ENCODE measurements around the gene FOXD4L3.
"Not testable (repeated sequence)": the region's sequence is repeated elsewhere in the genome, so short reads cannot be mapped to it uniquely, and the experiment has no call there.

The FOXD4L3 gene

GRCh38 chr9:68302567-68302966, at the start of gene FOXD4L3:
Gene FOXD4L3, plus strand, starts transcription at chr9:68302867. Its CDS starts 85 bp downstream, at chr9:68302952.
- DNase-seq, result not testable (repeated sequence)

DNA sequence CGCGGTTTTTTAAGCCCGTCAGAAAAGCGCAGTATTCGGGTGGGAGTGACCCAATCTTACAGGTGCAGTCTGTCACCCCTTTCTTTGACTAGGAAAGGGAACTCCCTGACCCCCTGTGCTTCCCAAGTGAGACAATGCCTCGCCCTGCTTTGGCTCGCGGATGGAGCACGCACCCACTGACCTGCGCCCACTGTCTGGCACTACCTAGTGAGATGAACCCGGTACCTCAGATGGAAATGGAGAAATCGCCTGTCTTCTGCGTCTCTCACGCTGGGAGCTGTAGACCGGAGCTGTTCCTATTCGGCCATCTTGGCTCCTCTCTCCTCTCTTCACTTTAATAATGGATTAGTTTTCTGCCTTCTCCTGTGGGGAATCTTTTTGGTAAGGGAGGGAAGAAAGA, 21.6 kb upstream of the FOXD4L3 start:
- not testable (repeated sequence) for DNase-seq

- not testable (repeated sequence) for DNase-seq
These were observed 1.1 kb downstream of the FOXD4L3 start for GRCh38 chr9:68303771-68304170.

DNA sequence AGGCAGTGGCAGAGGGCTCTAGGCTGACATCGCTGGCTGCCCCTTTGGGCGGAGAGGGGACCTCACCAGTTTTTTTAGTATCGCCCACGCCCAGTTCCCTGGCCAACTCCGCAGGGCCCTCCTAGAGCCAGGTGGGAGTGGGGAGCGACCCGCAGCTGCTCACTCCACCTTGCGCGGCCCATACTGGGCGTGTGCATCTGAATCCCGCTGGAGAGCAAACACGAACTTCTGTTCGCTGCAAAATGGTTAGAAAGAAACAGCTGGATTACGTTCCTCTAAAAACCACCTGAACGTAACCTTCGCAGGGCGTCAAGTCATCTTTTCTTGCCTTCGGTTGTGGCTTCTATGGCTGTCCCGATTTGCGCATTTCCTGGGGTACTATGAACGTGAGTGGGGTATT, 1.5 kb downstream of the FOXD4L3 start:
- not testable (repeated sequence) for DNase-seq

DNA sequence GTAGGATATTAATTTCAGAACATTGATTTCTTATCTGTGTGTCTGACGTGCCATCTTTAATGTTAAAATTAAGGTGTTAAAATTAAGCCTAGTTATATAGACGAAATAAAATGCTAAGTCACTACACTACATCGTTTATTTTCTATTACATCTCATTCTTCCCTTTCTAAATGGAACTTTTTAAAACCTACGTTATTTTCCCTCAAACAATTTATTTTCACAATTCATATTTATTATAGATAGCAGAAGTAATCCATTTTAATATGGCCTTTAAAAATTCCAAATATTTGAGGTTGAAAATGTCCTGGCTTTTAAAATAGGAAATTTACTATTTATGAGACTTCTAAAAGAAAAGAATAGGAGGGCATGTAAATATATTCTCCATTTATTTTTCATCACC, 2.1 kb downstream of the FOXD4L3 start:
- not testable (repeated sequence) for DNase-seq

DNA sequence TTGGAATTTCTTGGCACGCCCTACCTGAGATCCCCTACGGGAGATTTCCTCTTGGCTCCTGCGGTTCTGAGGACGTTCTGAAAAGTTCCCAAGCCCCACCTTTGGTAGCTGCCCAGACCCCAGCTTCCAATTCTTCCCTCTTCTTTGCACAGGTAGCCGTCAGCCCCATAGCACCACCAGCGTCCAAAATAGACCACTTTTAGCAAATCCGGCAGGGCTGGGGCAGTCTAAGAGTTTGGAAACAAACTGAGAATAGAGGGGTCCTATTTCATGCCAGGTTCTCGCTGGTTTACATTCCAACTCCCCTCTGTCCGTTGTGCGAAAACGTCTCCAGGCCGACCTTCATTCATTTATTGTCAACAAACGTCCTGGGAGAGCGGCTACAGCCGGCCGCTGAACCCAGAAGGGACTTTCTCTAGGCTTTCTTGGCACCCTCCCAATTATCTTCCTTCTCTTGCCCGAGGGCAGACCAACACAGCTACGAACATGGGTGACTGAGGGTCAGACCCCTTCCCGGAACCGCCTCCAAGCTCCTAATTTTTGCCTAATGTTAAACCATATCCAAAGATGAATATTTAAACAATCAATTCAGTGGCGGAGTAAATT, 3.1 kb downstream of the FOXD4L3 start:
- DNase-seq, result not testable (repeated sequence)

DNA sequence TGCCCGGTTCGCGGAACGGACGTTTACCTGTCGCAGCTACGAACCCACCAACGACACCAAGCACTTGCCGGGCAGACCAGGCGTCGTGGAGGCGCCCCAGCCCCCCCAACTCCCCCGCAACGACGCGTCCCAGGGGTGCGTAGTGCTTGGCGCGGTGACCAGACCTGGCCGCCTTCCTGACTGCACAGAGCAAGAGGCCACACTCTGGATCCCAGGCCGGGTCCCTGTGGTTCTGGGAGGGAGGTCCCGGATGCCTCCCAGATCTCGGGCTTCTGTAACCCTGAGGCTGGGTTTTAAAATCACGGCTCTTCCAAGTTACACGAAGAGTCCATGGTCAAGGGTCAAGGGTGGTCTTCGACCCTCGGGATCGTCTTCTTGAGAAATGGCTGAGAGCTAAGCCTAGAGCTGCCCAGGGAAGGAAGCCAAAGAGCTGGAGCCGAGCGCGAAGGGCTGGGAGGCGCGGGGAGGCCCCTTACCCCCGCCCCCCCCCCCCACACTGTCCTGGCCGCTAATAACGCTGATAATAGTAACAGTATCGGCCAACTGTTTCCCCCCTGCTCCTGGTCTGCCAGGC, 3.8 kb downstream of the FOXD4L3 start:
- not testable (repeated sequence) for DNase-seq

DNA sequence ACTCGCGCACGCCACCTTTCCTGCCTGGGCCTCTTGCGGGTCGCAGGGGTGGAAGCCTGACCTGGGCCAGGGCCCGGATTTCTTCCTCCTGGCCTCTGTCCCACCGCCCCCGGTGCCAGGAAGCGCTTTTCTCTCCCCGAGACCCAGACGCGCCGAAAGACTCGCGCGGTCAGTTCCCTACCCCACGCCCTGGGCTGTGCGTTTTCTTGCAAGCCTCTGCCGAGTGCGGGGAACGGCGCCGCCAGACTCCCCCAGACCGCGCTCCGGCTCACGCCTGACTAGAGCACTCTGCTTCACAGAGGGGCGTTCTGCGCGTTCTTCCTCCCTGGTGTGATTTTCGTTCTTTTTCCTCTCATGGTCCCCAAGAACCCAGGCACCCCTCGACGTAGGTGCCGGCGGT, 4.5 kb downstream of the FOXD4L3 start:
- DNase-seq, result not testable (repeated sequence)

DNA sequence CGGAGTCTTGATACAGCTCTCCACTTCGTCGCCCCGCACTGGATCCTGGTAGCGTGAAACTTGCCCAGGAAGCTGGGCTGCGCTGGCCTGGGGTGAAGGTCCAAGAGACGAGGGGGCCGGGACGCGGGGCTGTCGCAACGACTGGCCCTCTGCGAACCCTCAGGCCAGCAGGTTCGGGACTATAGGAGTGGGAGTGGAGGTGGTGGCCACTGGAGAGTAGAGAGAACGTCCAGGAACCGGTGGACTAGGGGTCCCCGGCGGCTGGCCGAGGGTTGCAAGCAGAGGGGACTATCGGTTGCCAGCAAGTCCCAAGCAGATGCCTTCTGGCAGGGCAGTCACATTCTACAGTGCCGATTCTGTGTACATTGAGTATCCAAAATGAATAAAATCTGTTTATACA, 5.0 kb downstream of the FOXD4L3 start:
- DNase-seq, result not testable (repeated sequence)

DNA sequence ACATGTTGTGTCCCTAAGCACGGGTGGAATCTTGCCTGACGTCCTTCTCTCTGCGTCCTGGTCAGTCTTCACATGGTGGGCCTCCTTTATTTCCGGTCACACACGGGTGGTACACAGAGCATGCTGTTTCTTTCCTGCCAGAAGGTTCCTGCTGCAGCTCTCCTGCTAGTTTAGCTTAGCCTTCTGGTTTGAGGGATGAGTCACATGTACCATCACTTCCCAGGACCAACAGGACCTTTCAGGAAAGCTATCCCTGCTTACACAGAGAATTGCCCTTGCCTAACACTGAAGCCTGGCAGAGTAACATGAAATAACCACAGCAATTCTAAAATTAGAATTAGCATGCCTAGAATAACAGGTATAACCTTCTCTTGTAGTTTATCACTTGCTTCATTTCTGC, 8.5 kb downstream of the FOXD4L3 start:
- not testable (repeated sequence) for DNase-seq

DNA sequence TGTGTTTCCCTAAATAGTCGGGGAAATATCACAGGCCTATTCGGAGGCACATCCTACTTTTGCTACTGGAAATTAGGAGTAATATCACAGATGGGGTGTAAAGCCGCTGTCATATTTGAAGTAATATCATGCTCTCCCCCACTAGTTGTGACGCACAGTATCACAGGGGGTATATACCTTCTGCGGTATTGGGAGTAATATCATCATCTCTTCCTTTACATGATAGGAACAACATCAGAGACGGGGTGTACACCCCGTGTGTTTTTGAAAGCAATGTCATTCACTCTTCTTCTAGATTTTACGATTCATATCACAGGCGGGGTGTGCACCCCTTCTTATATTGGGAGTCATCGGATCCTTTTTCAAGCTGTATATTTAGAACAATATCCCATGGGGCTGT, 15.5 kb downstream of the FOXD4L3 start:
- not testable (repeated sequence) for DNase-seq

- not testable (repeated sequence) for DNase-seq
These were observed 21.1 kb downstream of the FOXD4L3 start for GRCh38 chr9:68323749-68324148.

DNA sequence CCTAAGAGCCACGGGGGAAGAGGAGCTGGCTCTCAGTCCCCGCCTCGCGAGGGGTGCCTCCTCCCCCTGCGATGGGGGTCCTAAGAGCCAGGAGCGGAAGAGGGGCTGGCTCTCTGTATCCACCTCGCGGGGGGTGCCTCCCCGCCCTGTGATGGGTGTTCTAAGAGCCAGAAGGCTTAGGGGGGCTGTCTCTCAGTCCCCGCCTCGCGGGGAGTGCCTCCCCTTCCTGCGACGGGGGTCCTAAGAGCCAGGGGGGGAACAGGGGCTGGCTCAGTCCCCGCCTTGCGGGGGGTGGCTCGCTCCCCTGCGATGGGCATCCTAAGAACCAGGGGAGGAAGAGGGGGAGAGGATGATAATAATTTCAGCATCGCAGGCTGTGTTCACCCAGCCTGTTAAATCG, 21.9 kb downstream of the FOXD4L3 start:
- not testable (repeated sequence) for DNase-seq

DNA sequence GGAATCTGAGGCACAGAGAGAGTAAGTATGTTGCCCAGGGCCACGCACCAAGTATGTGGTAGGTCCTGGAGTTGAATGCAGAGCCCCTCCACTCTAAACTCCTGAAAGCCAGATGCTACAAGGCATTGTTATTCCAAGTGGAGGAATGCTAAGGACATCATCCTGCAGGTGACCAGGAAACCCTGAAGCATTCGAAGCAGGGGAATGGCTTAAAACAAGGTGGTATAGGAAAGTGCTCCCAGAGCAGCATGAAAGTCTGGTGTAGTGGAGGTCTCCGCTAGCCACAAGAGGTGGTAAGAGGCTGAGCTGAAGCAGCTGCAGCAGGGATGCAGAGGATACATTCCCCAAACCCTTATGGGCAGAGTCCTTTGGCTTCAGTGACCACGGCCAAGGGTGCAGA, 26.4 kb downstream of the FOXD4L3 start:
- not testable (repeated sequence) for DNase-seq

GRCh38 chr9:68330531-68331173, 28.0 kb downstream of the FOXD4L3 start:
- DNase-seq, result not testable (repeated sequence)

DNA sequence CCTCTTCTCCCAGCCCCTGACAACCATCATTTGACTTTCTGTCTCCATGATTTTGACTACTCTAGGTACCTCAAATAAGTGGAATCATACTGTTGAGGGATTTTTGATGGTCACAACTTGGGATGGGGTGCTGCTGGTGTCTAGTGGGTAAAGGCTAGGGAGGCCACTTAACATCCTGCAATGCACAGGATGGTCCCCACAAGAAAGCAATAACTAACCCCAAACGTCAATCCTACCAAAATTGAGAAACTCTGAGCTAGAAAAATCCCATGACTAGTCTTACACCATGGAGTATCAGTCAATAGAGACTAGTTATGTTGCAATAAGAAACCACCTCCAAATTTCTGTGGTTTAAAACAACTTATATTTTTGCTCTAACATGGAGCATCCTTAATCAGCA, 29.5 kb downstream of the FOXD4L3 start:
- not testable (repeated sequence) for DNase-seq

GRCh38 chr9:68335935-68336334, 33.3 kb downstream of the FOXD4L3 start:
- not testable (repeated sequence) for DNase-seq

DNA sequence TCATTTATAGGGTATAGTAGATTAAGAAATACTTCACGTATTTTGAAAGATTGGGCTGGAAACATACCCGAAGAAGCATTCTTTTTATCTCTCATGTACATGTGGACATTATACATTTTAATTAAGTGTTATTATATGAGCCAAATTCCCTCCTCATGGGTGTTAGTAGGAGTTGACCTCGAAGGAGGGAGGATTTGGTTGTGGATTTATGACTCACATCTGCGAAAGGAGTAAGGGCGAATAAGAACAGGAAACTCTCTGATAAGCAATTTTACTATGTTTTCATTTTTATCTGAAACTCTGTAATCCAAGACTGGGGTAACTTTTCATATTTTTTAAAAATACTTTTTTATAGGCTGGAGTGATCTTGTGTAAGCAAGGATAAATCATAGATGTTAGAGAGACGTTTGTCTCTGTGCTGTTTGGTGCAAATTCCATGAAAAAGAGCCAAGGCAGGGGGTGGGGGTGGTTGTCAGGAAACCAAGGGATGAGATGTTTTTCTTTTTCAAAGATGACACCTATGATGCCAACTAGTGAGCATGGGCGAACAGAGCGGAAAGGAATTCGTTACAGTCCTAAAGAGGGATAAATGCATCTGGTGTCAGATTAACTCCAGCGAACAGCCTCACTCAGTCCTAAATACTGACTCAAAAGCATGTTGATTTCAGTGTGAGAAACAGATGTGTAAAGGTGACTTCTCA, 34.1 kb downstream of the FOXD4L3 start:
- DNase-seq, result not testable (repeated sequence)

DNA sequence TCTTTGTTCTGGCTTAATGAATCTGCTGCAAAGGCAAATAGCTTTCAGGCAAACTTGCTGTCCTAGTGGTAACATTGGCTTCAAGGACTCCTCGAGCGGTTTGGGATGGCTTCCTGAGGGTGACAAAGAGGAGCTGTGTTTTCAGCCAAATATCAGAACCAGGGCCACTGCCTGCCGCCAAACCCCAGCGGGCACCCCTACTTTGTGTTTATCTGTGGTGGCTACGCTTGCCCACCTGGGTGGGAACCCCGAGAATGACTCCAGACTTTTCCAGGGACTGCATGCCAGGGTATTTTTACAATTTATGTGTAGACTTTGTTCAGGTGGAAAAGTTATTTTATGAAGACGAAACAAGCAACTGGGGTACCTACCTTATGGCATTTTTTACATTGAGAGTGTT, 35.3 kb downstream of the FOXD4L3 start:
- not testable (repeated sequence) for DNase-seq

DNA sequence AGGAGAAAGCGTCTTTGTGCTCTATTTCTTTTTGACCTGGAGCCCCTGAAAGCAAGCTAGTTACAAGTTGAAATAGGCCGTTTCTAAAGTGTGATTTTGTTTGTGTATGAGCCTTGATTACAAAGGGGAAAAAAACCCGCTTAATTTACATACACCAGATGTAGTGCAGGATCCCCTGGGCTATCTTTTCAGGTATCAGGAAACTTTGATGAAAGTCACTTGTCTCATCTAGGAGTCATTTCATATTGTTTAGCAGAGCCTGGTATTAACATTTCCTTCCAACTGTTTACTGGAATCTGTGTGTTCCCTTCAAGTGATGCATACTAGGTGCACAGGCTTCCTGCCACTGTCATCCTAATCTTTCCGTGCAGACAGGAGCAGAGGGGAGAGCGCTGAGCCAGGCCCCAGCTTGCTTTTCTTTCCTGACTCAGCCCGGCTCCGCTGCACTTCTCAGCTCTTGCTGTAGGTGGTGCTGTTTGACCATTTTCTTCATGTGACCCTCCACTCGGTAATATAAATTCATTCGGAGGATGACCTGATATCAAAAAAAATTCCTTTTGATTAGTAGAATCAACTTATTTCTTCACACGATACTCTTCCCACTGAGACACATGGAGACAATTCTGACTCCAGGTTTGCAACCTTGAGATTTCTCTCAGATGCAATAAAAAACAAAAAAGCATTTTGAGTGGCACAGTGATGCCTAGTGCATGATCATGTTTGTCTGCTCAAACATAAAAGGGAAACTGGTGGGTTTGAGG, 39.8 kb downstream of the FOXD4L3 start:
- not testable (repeated sequence) for DNase-seq

- not testable (repeated sequence) for DNase-seq
These were observed 40.6 kb downstream of the FOXD4L3 start for GRCh38 chr9:68343242-68343641.

DNA sequence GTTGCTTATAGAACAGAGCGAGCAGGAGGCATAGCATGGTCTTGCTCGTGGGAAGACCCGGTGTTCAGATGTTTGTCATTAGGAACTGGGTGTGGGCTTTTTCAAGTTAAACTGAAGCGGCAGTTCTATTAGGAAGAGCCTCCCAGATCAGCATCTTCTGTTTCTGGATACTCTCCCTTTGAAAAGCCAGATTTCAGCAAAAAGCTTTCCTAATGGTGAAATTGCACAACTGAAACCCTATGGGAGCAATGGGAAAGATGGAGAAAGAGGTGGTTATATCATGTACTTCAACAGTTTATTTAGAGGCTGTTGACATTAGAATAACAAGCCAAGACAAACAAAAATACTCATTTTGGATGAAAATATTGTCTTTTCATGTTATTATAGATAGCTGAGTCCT, 41.3 kb downstream of the FOXD4L3 start:
- not testable (repeated sequence) for DNase-seq

DNA sequence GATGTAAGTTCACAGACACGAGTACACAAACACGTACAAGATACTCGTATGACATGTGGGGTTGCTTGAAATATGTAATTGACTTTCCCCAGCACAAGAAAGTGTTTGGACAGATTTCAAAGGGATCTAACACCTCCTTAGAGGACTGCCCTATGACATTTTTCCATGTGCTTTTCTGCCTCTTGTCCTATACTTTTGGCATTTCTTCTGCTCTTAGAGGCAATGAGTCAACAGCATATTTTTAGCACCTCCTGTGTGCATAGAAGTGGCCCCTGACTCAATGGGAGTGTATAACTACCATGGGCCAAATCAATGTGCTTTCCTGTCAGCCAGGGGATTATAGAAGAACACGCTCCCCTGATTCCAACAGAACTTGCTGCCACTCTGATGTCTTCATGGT, 49.0 kb downstream of the FOXD4L3 start:
- not testable (repeated sequence) for DNase-seq
